ENCODE measurements around the gene PTGS2.

Gene PTGS2

GRCh38 chr1:186633116-186633515 lies 47.1 kb downstream of the PTGS2 start:
- ChIA-PET POLR2A (no interaction called here), CTCF (interaction anchor here (1.1 kb wide), 1 partner anchor 27 kb away, joined by 5 read pairs; no protein-coding TSS in a partner anchor)
- no peaks in the 10 kb centered on the region for H3K36me3 ChIP-seq (ENCODE audit: control insufficient read depth in 2 of 2, insufficient read depth in 1 of 2, low read length in 2 of 2)
- H3K4me3 ChIP-seq (ENCODE audit: low read depth, low read length) = no peak overlapping the region
- TF ChIP-seq ZNF623 (tag by site-specific recombination; IDR thresholded peaks at IDR 0.05) = no peak
- no peaks in the 10 kb centered on the region for H3K9me3 ChIP-seq (ENCODE audit: control insufficient read depth, insufficient read depth, low read depth, low read length)
- H3K4me1 ChIP-seq (ENCODE audit: control insufficient read depth, insufficient read depth, low read length) = no peaks in the 10 kb centered on the region
- H3K27ac ChIP-seq (ENCODE audit: extremely low read depth, low read depth, low read length) = no peak overlapping the region

- TF ChIP-seq ZBTB6 (tag by site-specific recombination; IDR thresholded peaks at IDR 0.05) = no peak
- no peak for TF ChIP-seq PRDM2 (tag by site-specific recombination; IDR thresholded peaks at IDR 0.05; ENCODE audit: borderline replicate concordance)
- no peak for TF ChIP-seq ZNF510 (tag by site-specific recombination; IDR thresholded peaks at IDR 0.05; ENCODE audit: insufficient replicate concordance)
- no peak for TF ChIP-seq KLF9 (tag by site-specific recombination; IDR thresholded peaks at IDR 0.05; ENCODE audit: low read depth)
- no peak for TF ChIP-seq ZNF24 (tag by site-specific recombination; IDR thresholded peaks at IDR 0.05)
- TF ChIP-seq ZSCAN5A (tag by site-specific recombination; IDR thresholded peaks at IDR 0.05) = no peak
- TF ChIP-seq ZNF660 (tag by site-specific recombination; IDR thresholded peaks at IDR 0.05) = no peak
- TF ChIP-seq ZNF830 (tag by site-specific recombination; IDR thresholded peaks at IDR 0.05; ENCODE audit: low read depth) = no peak
- TF ChIP-seq KLF17 (tag by site-specific recombination; IDR thresholded peaks at IDR 0.05) = no peak
- TF ChIP-seq ZNF366 (tag by site-specific recombination; conservative IDR thresholded peaks at IDR 0.05) = no peak
- no peak for TF ChIP-seq ZBTB21 (tag by site-specific recombination; IDR thresholded peaks at IDR 0.05)
- no peak for TF ChIP-seq KLF10 (tag by site-specific recombination; IDR thresholded peaks at IDR 0.05)
- no peak for TF ChIP-seq IKZF3 (tag by site-specific recombination; IDR thresholded peaks at IDR 0.05)
- TF ChIP-seq ZNF302 (tag by site-specific recombination; IDR thresholded peaks at IDR 0.05; ENCODE audit: low read depth) = no peak
- no peak for TF ChIP-seq HIC1 (tag by site-specific recombination; IDR thresholded peaks at IDR 0.05)
- TF ChIP-seq YY1 (tag by site-specific recombination; IDR thresholded peaks at IDR 0.05) = no peak
- TF ChIP-seq GLI4 (tag by site-specific recombination; IDR thresholded peaks at IDR 0.05) = no peak
- no peak for TF ChIP-seq ZNF311 (tag by site-specific recombination; IDR thresholded peaks at IDR 0.05; ENCODE audit: borderline replicate concordance)
- no peak for TF ChIP-seq ZNF146 (tag by site-specific recombination; IDR thresholded peaks at IDR 0.05)
- Histone ChIP-seq H3K36me3 (ENCODE audit: control insufficient read depth in 2 of 2, insufficient read depth in 1 of 2, low read length in 2 of 2) (no peaks in the 10 kb centered on the region), H3K27ac (ENCODE audit: extremely low read depth, low read depth, low read length) (no peak overlapping the region), H3K9me3 (ENCODE audit: control insufficient read depth, insufficient read depth, low read depth, low read length) (no peaks in the 10 kb centered on the region), H3K4me3 (ENCODE audit: low read depth, low read length) (no peak overlapping the region), H3K4me1 (ENCODE audit: control insufficient read depth, insufficient read depth, low read length) (no peaks in the 10 kb centered on the region)
- CTCF ChIA-PET = no interaction called here
- POLR2A ChIA-PET = no interaction called here
Measured at GRCh38 chr1:186629341-186629740, 50.9 kb downstream of the PTGS2 start.
